ENCODE measurements around the gene MSL2.

- TF ChIP-seq CTCF (IDR thresholded peaks at IDR 0.05) = no peak
- TF ChIP-seq POLR2A (IDR thresholded peaks at IDR 0.05) = no peak
These were observed 43.8 kb downstream of the MSL2 start for GRCh38 chr3:136152176-136152843.

Measured in ovary (tissue), 3 donors.